ENCODE data around the gene SAE1. TPM values are rescaled to one million over a fixed set of nuclear protein-coding genes. Genes with fewer than 3 reads are reported as not detected.
A peak's percentile ranks its signal among the peaks of the same experiment; 100 is the strongest.

Gene SAE1
- 133 and 148 TPM in 2 replicates for total RNA-seq (2021)
- Bru-seq, nascent RNA = percentile 90 among the genes with signal in this experiment
- BruChase-seq, experiment 1, labeled RNA remaining after a 2-hour chase = percentile 78 among the genes with signal in this experiment
- percentile 85 among the genes with signal in this experiment for BruChase-seq, experiment 2, labeled RNA remaining after a 6-hour chase
- long read RNA-seq, transcript SAE1-201 (9 exons, 2,049 nt) = major isoform, 461 of 601 reads
- long read RNA-seq, transcript SAE1-202 (8 exons, 1,851 nt) = minor isoform, 36 of 601 reads
- long read RNA-seq, partial matches to known transcripts = 31 of 601 reads
- long read RNA-seq, other reads (novel, unspliced or antisense) = 69 of 601 reads

DNA sequence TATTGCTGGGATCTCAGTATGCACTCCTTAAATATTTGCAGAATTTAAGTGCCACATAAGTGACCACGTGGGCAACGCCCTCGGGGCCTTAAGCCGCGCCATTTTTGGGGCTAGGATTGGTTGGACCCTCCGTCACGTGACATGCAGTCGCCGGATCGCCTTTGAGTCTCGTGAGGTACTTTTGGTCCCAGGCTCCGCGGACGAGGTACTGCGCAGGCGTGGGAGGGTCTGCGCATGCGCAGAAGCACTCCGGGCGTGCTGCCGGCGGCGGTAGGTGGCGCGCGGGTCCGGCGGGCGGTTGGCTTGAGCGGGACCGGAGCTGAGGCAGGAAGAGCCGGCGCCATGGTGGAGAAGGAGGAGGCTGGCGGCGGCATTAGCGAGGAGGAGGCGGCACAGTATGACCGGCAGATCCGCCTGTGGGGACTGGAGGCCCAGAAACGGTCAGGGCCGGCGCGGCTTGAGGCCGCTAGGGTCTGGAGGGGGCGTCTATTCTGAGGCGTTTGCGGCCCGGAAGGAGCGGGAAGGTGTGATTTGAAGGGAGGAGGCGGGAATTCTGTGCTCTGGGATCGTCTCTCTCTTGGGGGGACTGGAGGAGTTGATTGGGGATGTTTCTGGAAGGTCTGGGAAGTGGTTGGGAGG, at the start of gene SAE1:
SAE1 (plus strand) TSS at position 247 of the 639 bp plus-strand sequence; CDS start at position 343, 96 bp downstream.
- 0 out of 2 replicates have a peak, but pooled peaks cover 5% of the 10 kb centered on the region for H3K36me3 ChIP-seq (ENCODE audit: low read depth)
- H3K79me2 ChIP-seq (ENCODE audit: low read depth) = peaks cover 50% of the 10 kb centered on the region
- H3F3A ChIP-seq (ENCODE audit: insufficient read depth, low read depth) = peaks cover 24% of the 10 kb centered on the region
- H3K27me3 ChIP-seq (ENCODE audit: insufficient read depth, low read depth) = no peaks in the 10 kb centered on the region
- peak within 1 kb of the TSS; percentile 79 for H3K4me2 ChIP-seq
- no peaks in the 10 kb centered on the region for H3K9me3 ChIP-seq (ENCODE audit: insufficient read depth, low read depth)
- no TSS peak for BruUV-seq (replicated peaks)
- ChIA-PET POLR2A (ENCODE audit: unreplicated experiment) (interaction anchor here (0.6 to 0.7 kb wide), 3 partner anchors 19 to 229 kb away, joined by 5 to 24 read pairs (median 22); no protein-coding TSS in a partner anchor), CTCF (interaction anchor here (1.2 to 1.4 kb wide), 2 partner anchors 17 to 27 kb away, joined by 4 to 7 read pairs; partner anchors contain the start of gene ZC3H4)
- peak within 1 kb of the TSS; percentile 90 for H2AFZ ChIP-seq
- intact Hi-C loops (cut with micrococcal nuclease; ENCODE audit: unreplicated experiment) = loop anchor here (1.0 kb wide), 1 partner anchor 94 kb away; no protein-coding TSS in a partner anchor
- no peak for TF ChIP-seq EZH2 (IDR thresholded peaks at IDR 0.05; ENCODE audit: low read depth)
- TF ChIP-seq, protein P1, sequence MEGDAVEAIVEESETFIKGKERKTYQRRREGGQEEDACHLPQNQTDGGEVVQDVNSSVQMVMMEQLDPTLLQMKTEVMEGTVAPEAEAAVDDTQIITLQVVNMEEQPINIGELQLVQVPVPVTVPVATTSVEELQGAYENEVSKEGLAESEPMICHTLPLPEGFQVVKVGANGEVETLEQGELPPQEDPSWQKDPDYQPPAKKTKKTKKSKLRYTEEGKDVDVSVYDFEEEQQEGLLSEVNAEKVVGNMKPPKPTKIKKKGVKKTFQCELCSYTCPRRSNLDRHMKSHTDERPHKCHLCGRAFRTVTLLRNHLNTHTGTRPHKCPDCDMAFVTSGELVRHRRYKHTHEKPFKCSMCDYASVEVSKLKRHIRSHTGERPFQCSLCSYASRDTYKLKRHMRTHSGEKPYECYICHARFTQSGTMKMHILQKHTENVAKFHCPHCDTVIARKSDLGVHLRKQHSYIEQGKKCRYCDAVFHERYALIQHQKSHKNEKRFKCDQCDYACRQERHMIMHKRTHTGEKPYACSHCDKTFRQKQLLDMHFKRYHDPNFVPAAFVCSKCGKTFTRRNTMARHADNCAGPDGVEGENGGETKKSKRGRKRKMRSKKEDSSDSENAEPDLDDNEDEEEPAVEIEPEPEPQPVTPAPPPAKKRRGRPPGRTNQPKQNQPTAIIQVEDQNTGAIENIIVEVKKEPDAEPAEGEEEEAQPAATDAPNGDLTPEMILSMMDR (conservative IDR thresholded peaks at IDR 0.05) = no peak; the same call in 1 of the 2 replicates
- H3K4me3 ChIP-seq = peak within 1 kb of the TSS; percentile 86
- DNase-seq = peak; percentile 96 to 97
- H4K20me1 ChIP-seq (ENCODE audit: insufficient read depth) = peaks cover 5% of the 10 kb centered on the region; the same call in 1 of the 2 replicates
- peak within 1 kb of the TSS; percentile 30 for H3K27ac ChIP-seq
- H3K4me1 ChIP-seq (replicated peaks; ENCODE audit: insufficient read depth) = peaks cover 40% of the 10 kb centered on the region
- H3K9me2 ChIP-seq (ENCODE audit: insufficient read depth) = no peaks in the 10 kb centered on the region

DNA sequence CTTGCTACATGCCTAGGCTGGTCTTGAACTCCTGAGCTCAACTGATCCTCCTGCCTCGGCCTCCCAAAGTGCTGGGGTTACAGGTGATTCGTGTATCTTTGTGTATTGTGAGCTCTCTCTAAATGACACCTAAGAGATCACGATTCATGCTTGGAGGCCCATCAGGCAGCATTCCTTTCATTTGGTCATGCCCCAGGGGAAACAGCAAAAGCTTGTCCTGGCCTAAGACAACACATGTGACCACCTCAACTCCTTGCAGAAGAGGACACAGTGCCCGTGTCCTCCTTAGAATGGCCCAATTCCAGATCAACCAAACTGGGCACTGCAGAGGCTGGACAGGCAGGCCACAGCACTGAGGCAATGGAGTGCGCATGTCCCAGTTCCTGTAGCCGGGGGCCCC, 49.5 kb upstream of the SAE1 start:
- Histone ChIP-seq H3F3A (ENCODE audit: insufficient read depth, low read depth) (peaks cover 51% of the 10 kb centered on the region), H3K27ac (no peak overlapping the region), H3K27me3 (ENCODE audit: insufficient read depth, low read depth) (no peaks in the 10 kb centered on the region), H3K9me3 (ENCODE audit: insufficient read depth, low read depth) (no peaks in the 10 kb centered on the region), H2AFZ (no peak overlapping the region), H3K4me1 (replicated peaks; ENCODE audit: insufficient read depth) (peaks cover 5% of the 10 kb centered on the region), H4K20me1 (ENCODE audit: insufficient read depth) (no peaks in the 10 kb centered on the region; the same call in 1 of the 2 replicates), H3K9me2 (ENCODE audit: insufficient read depth) (no peaks in the 10 kb centered on the region), H3K4me3 (no peak overlapping the region), H3K4me2 (no peak overlapping the region), H3K36me3 (ENCODE audit: low read depth) (peaks cover 21% of the 10 kb centered on the region), H3K79me2 (ENCODE audit: low read depth) (0 out of 2 replicates have a peak, but pooled peaks cover 5% of the 10 kb centered on the region)
- no peak for TF ChIP-seq EZH2 (IDR thresholded peaks at IDR 0.05; ENCODE audit: low read depth)
- TF ChIP-seq, protein P1 (conservative IDR thresholded peaks at IDR 0.05) = no peak
- intact Hi-C loops (cut with micrococcal nuclease; ENCODE audit: unreplicated experiment) = no loop called here
- POLR2A ChIA-PET (ENCODE audit: unreplicated experiment) = interaction anchor here (0.6 kb wide), 1 partner anchor 286 kb away, joined by 4 read pairs; no protein-coding TSS in a partner anchor
- BruUV-seq (replicated peaks) = no TSS peak
- peak in 1 of 2 experiments; percentile 43 for DNase-seq
- CTCF ChIA-PET = interaction anchor here (0.5 to 1.0 kb wide), 4 partner anchors 38 to 207 kb away, joined by 3 to 6 read pairs (median 5); no protein-coding TSS in a partner anchor

DNA sequence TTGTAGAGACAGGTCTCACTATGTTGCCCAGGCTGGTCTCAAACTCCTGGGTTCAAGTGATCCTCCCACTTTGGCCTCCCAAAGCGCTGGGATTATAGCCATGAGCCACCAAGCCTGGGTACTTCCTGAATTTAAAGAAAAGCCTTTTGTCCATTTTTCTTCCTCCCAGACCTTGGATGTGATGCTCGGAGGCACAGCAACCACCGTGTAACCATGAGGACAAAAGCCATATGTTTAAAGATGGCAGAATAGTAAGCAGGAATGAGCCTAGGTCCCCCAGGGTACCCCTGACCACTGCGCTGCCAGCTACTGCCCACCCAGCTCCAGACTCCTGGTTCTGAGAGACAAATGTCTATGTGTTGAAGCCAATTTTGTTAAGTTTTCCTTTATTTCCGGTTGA, 48.1 kb upstream of the SAE1 start:
- CTCF ChIA-PET = no interaction called here
- POLR2A ChIA-PET (ENCODE audit: unreplicated experiment) = no interaction called here
- H3K79me2 ChIP-seq (ENCODE audit: low read depth) = no peaks in the 10 kb centered on the region

More for the DNA sequence above, 48.1 kb upstream of the SAE1 start:
- Histone ChIP-seq H3K27ac (no peak overlapping the region), H3K36me3 (ENCODE audit: low read depth) (peaks cover 20% of the 10 kb centered on the region), H3K4me1 (replicated peaks; ENCODE audit: insufficient read depth) (peaks cover 5% of the 10 kb centered on the region), H3K9me3 (ENCODE audit: insufficient read depth, low read depth) (no peaks in the 10 kb centered on the region), H2AFZ (no peak overlapping the region), H3K9me2 (ENCODE audit: insufficient read depth) (no peaks in the 10 kb centered on the region), H3K4me3 (no peak overlapping the region), H3K27me3 (ENCODE audit: insufficient read depth, low read depth) (no peaks in the 10 kb centered on the region), H3K4me2 (no peak overlapping the region), H4K20me1 (ENCODE audit: insufficient read depth) (no peaks in the 10 kb centered on the region; the same call in 1 of the 2 replicates), H3F3A (ENCODE audit: insufficient read depth, low read depth) (peaks cover 37% of the 10 kb centered on the region)
- no TSS peak for BruUV-seq (replicated peaks)
- DNase-seq = no peak
- TF ChIP-seq, protein P1 (conservative IDR thresholded peaks at IDR 0.05) = no peak
- TF ChIP-seq EZH2 (IDR thresholded peaks at IDR 0.05; ENCODE audit: low read depth) = no peak
- intact Hi-C loops (cut with micrococcal nuclease; ENCODE audit: unreplicated experiment) = no loop called here

Data from PC-9 (cell line).